ENCODE measurements around the gene TESK2.
"Not testable (repeated sequence)": the region's sequence is repeated elsewhere in the genome, so short reads cannot be mapped to it uniquely, and the experiment has no call there.

The TESK2 gene

GRCh38 chr1:45490626-45491486 lies at the start of gene TESK2:
TSS of gene TESK2 (minus strand) at chr1:45491163. CDS start at chr1:45457785, 33,378 bp downstream.
- no peak for TF ChIP-seq CTCF (conservative IDR thresholded peaks at IDR 0.05; ENCODE audit: control insufficient read depth, insufficient read depth, low read depth, low read length)
- peak within 1 kb of the TSS; percentile 65 for H3K4me3 ChIP-seq (ENCODE audit: control insufficient read depth, low read depth, low read length)
- peak; percentile 99 for DNase-seq (ENCODE audit: low read depth)

GRCh38 chr1:45536886-45537285 lies 45.9 kb upstream of the TESK2 start:
- DNase-seq (ENCODE audit: low read depth): no peak
- H3K4me3 ChIP-seq (ENCODE audit: control insufficient read depth, low read depth, low read length): no peak overlapping the region
- TF ChIP-seq CTCF (conservative IDR thresholded peaks at IDR 0.05; ENCODE audit: control insufficient read depth, insufficient read depth, low read depth, low read length): no peak

- DNase-seq (ENCODE audit: low read depth): no peak
- no peak for TF ChIP-seq CTCF (conservative IDR thresholded peaks at IDR 0.05; ENCODE audit: control insufficient read depth, insufficient read depth, low read depth, low read length)
- H3K4me3 ChIP-seq (ENCODE audit: control insufficient read depth, low read depth, low read length): no peak overlapping the region
Observed at GRCh38 chr1:45535988-45536766, 45.2 kb upstream of the TESK2 start.

GRCh38 chr1:45531873-45532272 lies 40.9 kb upstream of the TESK2 start:
- TF ChIP-seq CTCF (conservative IDR thresholded peaks at IDR 0.05; ENCODE audit: control insufficient read depth, insufficient read depth, low read depth, low read length): no peak
- H3K4me3 ChIP-seq (ENCODE audit: control insufficient read depth, low read depth, low read length): no peak overlapping the region
- DNase-seq (ENCODE audit: low read depth): no peak

- no peak overlapping the region for H3K4me3 ChIP-seq (ENCODE audit: control insufficient read depth, low read depth, low read length)
- no peak for TF ChIP-seq CTCF (conservative IDR thresholded peaks at IDR 0.05; ENCODE audit: control insufficient read depth, insufficient read depth, low read depth, low read length)
- DNase-seq (ENCODE audit: low read depth): no peak
Observed at GRCh38 chr1:45530632-45531135, 39.7 kb upstream of the TESK2 start.

GRCh38 chr1:45526135-45526644 lies 35.2 kb upstream of the TESK2 start:
- no peak for TF ChIP-seq CTCF (conservative IDR thresholded peaks at IDR 0.05; ENCODE audit: control insufficient read depth, insufficient read depth, low read depth, low read length)

GRCh38 chr1:45523975-45524374 lies 33.0 kb upstream of the TESK2 start:
- DNase-seq (ENCODE audit: low read depth); H3K4me3 ChIP-seq (ENCODE audit: control insufficient read depth, low read depth, low read length): not testable (repeated sequence)

More at GRCh38 chr1:45526135-45526644, 35.2 kb upstream of the TESK2 start:
- no peak overlapping the region for H3K4me3 ChIP-seq (ENCODE audit: control insufficient read depth, low read depth, low read length)
- DNase-seq (ENCODE audit: low read depth): no peak

- not testable (repeated sequence) for DNase-seq (ENCODE audit: low read depth); H3K4me3 ChIP-seq (ENCODE audit: control insufficient read depth, low read depth, low read length)
Observed at GRCh38 chr1:45523516-45523915, 32.6 kb upstream of the TESK2 start.
